Esophagus muscularis mucosa (tissue), 4 donors: Measurements from ENCODE around the gene LMX1B. TPM values are rescaled to one million over a fixed set of nuclear protein-coding genes. Genes with fewer than 3 reads are reported as not detected.

Experiments used
- DNase-seq: peaks from one replicate; pipeline ENCODE4 v3.0.0-alpha.2; 2017; ENCODE audit errors: extremely low spot score
- H3K27ac ChIP-seq, 4 donors: fragments of 200-600 bp; sonication (generic); replicated peaks in 1 of 4; 1 replicate in 3 of 4; 2 replicates in 1 of 4; pipeline ENCODE4 v1.5.1; 2016 to 2019; ENCODE audit warnings: mild to moderate bottlenecking in 1 of 4
- H3K27me3 ChIP-seq, 4 donors: fragments of 200-600 bp; sonication (generic); one replicate each; pipeline versions ENCODE4 v1.5.1 to v1.6.0; 2016 to 2019
- H3K36me3 ChIP-seq, 4 donors: fragments of 200-600 bp; sonication (generic); one replicate each; pipeline ENCODE4 v1.5.1; 2016 to 2019
- H3K4me1 ChIP-seq, 4 donors: fragments of 200-600 bp; sonication (generic); one replicate each; pipeline ENCODE4 v1.5.1; 2016 to 2019
- H3K4me3 ChIP-seq, 4 donors: fragments of 200-600 bp; sonication (generic); 1 replicate in 2 of 4; 2 replicates in 2 of 4; pipeline ENCODE4 v1.5.1; 2016 to 2019; ENCODE audit warnings: mild to moderate bottlenecking in 4 of 4, moderate library complexity in 1 of 4
- H3K9me3 ChIP-seq, 4 donors: fragments of 200-600 bp; sonication (generic); 1 replicate in 3 of 4; 2 replicates in 1 of 4; pipeline ENCODE4 v1.5.1; 2016 to 2019
- EP300 ChIP-seq: sonication (generic); formaldehyde crosslinking; IDR thresholded peaks from one replicate; pipeline ENCODE4 v1.6.1; 2017; ENCODE audit warnings: antibody characterized with exemption
- POLR2A ChIP-seq: fragments of 450-650 bp; IDR thresholded peaks from one replicate; pipeline ENCODE4 v1.6.1; 2017; ENCODE audit warnings: antibody characterized with exemption, moderate library complexity, mild to moderate bottlenecking, low read depth
- POLR2AphosphoS5 ChIP-seq, 2 donors: sonication (generic); formaldehyde crosslinking; IDR thresholded peaks; one replicate each; pipeline ENCODE4 v1.6.1; 2017; ENCODE audit warnings: antibody characterized with exemption in 2 of 2
- WGBS: methylation state at CpG from one replicate; pipeline ENCODE4 v1.1.5; 2018; 5-methylcytosine and 5-hydroxymethylcytosine counted together
- intact Hi-C: fragments of 100-400 bp; cut with DNase I; formaldehyde crosslinking; loops from one replicate; pipeline ENCODE4 v1.15.1; 2023
- total RNA-seq, 4 donors: library from RNA; depleted of rRNA; stranded (reverse); fragments of >200 nt; gene quantifications; one replicate each; pipeline versions ENCODE4 v1.1.0 to v1.2.1, GENCODE V29; 2016
- TF ChIP-seq, protein P1 (sequence below), 3 experiments: fragments of 200-600 bp in 2 of 3; fragments of 450-650 bp in 1 of 3; sonication (generic) in 2 of 3; IDR thresholded peaks; one replicate each; pipeline ENCODE4 v1.5.1; 2017 to 2019; ENCODE audit warnings: antibody characterized with exemption in 3 of 3, mild to moderate bottlenecking in 2 of 3, moderate library complexity in 1 of 3

Gene LMX1B
- total RNA-seq: under 1 TPM; under 0.01 to 0.66 (median 0.24) TPM

DNA sequence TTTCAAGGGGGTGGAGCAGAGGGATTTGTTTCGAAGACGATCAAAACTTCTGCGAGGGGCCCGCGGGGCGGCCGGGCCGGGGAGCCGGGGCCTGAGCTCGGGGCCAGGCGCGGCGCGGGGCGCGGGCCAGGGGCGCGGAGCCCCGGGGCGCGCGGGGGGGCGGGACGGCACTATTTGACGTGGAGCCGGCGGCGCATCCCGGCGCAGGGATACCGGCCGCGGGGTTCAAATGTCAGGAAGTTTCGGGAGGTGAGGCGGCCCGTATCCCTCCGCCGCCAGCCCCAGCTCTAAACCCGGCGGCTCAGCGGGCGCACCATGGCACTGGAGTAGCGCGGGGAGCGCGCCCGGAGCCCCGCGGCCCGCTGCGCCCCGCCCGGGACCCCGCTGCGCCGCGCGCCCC lies at the start of gene LMX1B:
LMX1B (plus strand) TSS at position 278 of the 400 bp plus-strand sequence. CDS start 522 bp downstream, outside the sequence.
- peaks cover 15 to 97% (median 59%) of the 10 kb centered on the region in 4 donors for H3K27me3 ChIP-seq
- peaks cover 34 to 67% (median 61%) of the 10 kb centered on the region in 4 donors for H3K4me1 ChIP-seq

DNA sequence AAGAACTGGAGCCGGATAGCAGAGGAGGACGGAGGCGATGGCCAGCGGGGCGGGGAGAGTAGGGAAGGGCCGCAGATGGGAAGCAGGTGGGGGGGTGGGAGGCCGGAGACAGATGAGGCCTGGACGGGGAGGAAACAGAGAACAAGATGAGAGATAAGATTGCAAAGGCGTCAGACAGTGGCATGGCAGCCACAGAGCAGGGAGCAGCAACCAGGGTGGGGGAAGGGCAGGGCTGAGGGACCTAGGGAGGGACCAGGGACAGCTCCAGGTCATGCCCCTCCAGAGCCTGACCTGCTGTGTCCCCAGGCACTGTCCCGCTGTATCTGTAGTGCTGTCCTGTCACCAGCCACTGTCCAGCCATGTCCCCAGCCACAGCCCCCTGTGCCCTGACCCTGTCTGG lies 49.6 kb upstream of the LMX1B start:
- H3K4me3 ChIP-seq: no peak overlapping the region
- DNase-seq: no peak
- no peaks in the 10 kb centered on the region for H3K4me1 ChIP-seq
- TF ChIP-seq, protein P1, sequence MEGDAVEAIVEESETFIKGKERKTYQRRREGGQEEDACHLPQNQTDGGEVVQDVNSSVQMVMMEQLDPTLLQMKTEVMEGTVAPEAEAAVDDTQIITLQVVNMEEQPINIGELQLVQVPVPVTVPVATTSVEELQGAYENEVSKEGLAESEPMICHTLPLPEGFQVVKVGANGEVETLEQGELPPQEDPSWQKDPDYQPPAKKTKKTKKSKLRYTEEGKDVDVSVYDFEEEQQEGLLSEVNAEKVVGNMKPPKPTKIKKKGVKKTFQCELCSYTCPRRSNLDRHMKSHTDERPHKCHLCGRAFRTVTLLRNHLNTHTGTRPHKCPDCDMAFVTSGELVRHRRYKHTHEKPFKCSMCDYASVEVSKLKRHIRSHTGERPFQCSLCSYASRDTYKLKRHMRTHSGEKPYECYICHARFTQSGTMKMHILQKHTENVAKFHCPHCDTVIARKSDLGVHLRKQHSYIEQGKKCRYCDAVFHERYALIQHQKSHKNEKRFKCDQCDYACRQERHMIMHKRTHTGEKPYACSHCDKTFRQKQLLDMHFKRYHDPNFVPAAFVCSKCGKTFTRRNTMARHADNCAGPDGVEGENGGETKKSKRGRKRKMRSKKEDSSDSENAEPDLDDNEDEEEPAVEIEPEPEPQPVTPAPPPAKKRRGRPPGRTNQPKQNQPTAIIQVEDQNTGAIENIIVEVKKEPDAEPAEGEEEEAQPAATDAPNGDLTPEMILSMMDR (IDR thresholded peaks at IDR 0.05): no peak
- TF ChIP-seq EP300: no peak
- no peak for TF ChIP-seq POLR2AphosphoS5 (IDR thresholded peaks at IDR 0.05)
- no peak for TF ChIP-seq POLR2A
- intact Hi-C loops: no loop called here
- no peak overlapping the region for H3K27ac ChIP-seq
- no peaks in the 10 kb centered on the region for H3K9me3 ChIP-seq
- WGBS: 34% methylated on average over 10 of the region's 10 CpGs
- no peaks in the 10 kb centered on the region for H3K36me3 ChIP-seq
- peaks cover 0 to 56% (median 2%) of the 10 kb centered on the region in 4 donors for H3K27me3 ChIP-seq

More for the DNA sequence above, at the start of gene LMX1B:
- no peak within 1 kb of the TSS for H3K27ac ChIP-seq
- TF ChIP-seq POLR2A (no peak), POLR2AphosphoS5 (IDR thresholded peaks at IDR 0.05) (no peak), EP300 (no peak)
- TF ChIP-seq, protein P1 (IDR thresholded peaks at IDR 0.05): no peak
- H3K36me3 ChIP-seq: no peaks in the 10 kb centered on the region
- H3K4me3 ChIP-seq: peak within 1 kb of the TSS; percentile 40 to 58 (median 48)
- WGBS: 9% methylated on average over 7 of the region's 58 CpGs
- no peak for DNase-seq
- H3K9me3 ChIP-seq: no peaks in the 10 kb centered on the region
- intact Hi-C loops: loop anchor here (5.0 kb wide), 1 partner anchor 169 kb away; no protein-coding TSS in a partner anchor

DNA sequence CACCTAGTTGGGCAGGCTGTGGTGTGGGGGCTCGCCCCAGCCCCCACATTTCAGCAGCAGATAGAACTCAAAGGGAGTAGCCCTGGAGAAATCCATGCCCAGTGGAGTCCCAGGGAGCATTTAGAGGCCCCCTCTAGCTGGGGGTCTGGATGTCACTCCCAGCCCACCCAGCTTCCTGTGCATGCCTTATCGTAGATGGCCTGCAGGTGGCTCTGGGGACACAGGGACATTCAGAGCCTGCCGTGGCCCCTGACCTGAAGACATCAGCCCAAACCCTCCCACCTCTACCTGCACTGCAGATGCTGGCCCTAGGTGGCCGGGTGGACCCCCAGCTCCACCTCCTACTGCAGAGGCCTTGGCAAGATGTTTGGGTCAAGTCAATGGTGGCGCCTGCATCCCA lies 49.0 kb upstream of the LMX1B start:
- Histone ChIP-seq H3K4me3 (no peak overlapping the region), H3K27ac (no peak overlapping the region), H3K36me3 (no peaks in the 10 kb centered on the region), H3K27me3 (peaks cover 0 to 58% (median 2%) of the 10 kb centered on the region in 4 donors), H3K9me3 (no peaks in the 10 kb centered on the region), H3K4me1 (no peaks in the 10 kb centered on the region)
- intact Hi-C loops: no loop called here
- TF ChIP-seq POLR2A: no peak
- no peak for TF ChIP-seq POLR2AphosphoS5 (IDR thresholded peaks at IDR 0.05)
- TF ChIP-seq, protein P1 (IDR thresholded peaks at IDR 0.05): no peak
- TF ChIP-seq EP300: no peak
- WGBS: 52% methylated on average over 3 of the region's 5 CpGs
- DNase-seq: no peak

DNA sequence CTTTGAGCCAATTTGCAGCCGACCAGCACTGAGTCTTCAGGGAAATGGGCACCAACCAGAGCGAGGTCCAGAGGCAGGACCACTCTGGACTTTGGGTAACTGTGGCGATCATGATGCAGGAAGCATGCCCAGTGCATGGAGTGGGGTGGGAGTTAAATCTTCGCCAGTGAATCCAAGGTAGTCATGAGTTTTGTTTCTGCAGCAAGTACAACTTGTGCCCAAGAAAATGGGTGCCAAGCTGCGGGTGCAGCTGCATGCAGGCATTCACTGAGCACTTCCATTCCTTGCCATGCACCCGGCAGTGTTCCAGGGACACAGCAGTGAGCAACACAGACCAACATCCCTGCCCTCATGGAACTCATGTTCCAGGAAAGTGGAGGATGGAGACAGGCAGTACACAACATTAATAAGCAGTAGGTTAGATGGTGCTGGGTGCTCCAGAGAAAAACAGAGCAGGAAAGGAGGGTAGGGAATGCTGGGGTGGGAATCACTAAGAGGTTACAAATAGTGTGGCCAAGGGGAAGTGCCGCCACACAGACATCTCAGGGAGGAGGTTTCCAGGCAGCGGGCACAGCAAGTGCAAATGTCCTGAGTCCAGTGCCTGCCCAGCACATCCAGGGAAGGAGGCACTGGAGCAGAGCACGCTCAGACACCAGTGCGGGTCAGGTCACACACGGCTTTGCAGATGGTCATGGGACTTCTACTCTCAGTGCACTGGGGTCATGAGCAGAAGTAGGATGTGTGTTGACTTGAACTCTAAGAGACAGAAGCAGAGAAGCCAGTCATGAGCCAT lies 48.2 kb upstream of the LMX1B start:
- 89% methylated on average over 11 of the region's 11 CpGs for WGBS

More for the DNA sequence above, 48.2 kb upstream of the LMX1B start:
- intact Hi-C loops: no loop called here
- no peaks in the 10 kb centered on the region for H3K9me3 ChIP-seq
- H3K27me3 ChIP-seq: peaks cover 0 to 55% (median 2%) of the 10 kb centered on the region in 4 donors
- H3K4me1 ChIP-seq: no peaks in the 10 kb centered on the region
- H3K4me3 ChIP-seq: no peak overlapping the region
- no peak for DNase-seq
- no peaks in the 10 kb centered on the region for H3K36me3 ChIP-seq
- no peak overlapping the region for H3K27ac ChIP-seq
- no peak for TF ChIP-seq POLR2AphosphoS5 (IDR thresholded peaks at IDR 0.05)
- TF ChIP-seq, protein P1 (IDR thresholded peaks at IDR 0.05): no peak
- no peak for TF ChIP-seq POLR2A
- TF ChIP-seq EP300: no peak
